HepG2 (cell line): ENCODE results near the gene TBC1D30. TPM values are rescaled to one million over a fixed set of nuclear protein-coding genes. Genes with fewer than 3 reads are reported as not detected.

Experiments
- CHCHD3 ChIP-seq: sonication (generic); formaldehyde crosslinking; IDR thresholded peaks from 2 replicates; pipeline ENCODE4 v1.8.0; 2022; ENCODE audit warnings: mild to moderate bottlenecking, missing genetic modification reagents, moderate library complexity
- SCMH1 ChIP-seq: sonication (generic); formaldehyde crosslinking; IDR thresholded peaks from 2 replicates; pipeline ENCODE4 v1.9.0; 2021; ENCODE audit warnings: missing genetic modification reagents, mild to moderate bottlenecking, borderline replicate concordance
- ZBED4 ChIP-seq: sonication (generic); formaldehyde crosslinking; IDR thresholded peaks from 2 replicates; pipeline ENCODE4 v1.4.0; 2020; ENCODE audit warnings: missing genetic modification reagents, borderline replicate concordance
- ZC3H13 ChIP-seq: sonication (generic); formaldehyde crosslinking; IDR thresholded peaks from 2 replicates; pipeline ENCODE4 v1.8.1; 2023; ENCODE audit warnings: mild to moderate bottlenecking, missing genetic modification reagents, moderate library complexity
- ZNF280D ChIP-seq: sonication (generic); formaldehyde crosslinking; IDR thresholded peaks from 2 replicates; pipeline ENCODE4 v1.5.1; 2020; ENCODE audit warnings: mild to moderate bottlenecking, missing genetic modification reagents
- ZNF512B ChIP-seq: sonication (generic); formaldehyde crosslinking; IDR thresholded peaks from 2 replicates; pipeline ENCODE4 v1.5.1; 2020; ENCODE audit warnings: missing genetic modification reagents, mild to moderate bottlenecking, borderline replicate concordance
- polyA plus RNA-seq, 8 experiments: library from polyadenylated mRNA; depleted of rRNA in 3 of 8; stranded (reverse) in 7 of 8; unstranded in 1 of 8; fragments of >200 nt; fragmentation: Illumina TruSeq in 4 of 8; extraction: Trizol in 4 of 8; gene quantifications; 2 replicates each; pipeline versions ENCODE4 v1.2.1 to v1.2.3, GENCODE V29; 2011 to 2016; ENCODE audit warnings: low read depth in 4 of 8, missing spikeins in 1 of 8, mixed read lengths in 1 of 8; ENCODE audit not compliant: insufficient read depth in 1 of 8
- total RNA-seq, 5 experiments: library from RNA; depleted of rRNA; stranded (reverse); fragments of >200 nt; fragmentation: Illumina TruSeq; extraction: Trizol; gene quantifications; 2 replicates each; pipeline ENCODE4 v1.2.3, GENCODE V29; 2016; ENCODE audit warnings: low read depth in 1 of 5

Gene TBC1D30
- total and polyA plus RNA-seq, 2 of the 13 experiments (the other 11 are each of a cell fraction or from before 2014, with no cell fraction given) = 0.42 to 0.67 TPM

- TF ChIP-seq ZBED4 (CRISPR knock-in tag) = no peak
- TF ChIP-seq SCMH1 = no peak
- TF ChIP-seq CHCHD3 = 0 out of 2 replicates have a peak, but pooled peaks have one; percentile 34
- TF ChIP-seq ZNF280D = no peak
- TF ChIP-seq ZNF512B = no peak
- no peak for TF ChIP-seq ZC3H13 (CRISPR knock-in tag)
Observed at GRCh38 chr12:64780531-64781279, 43.7 kb upstream of the TBC1D30 start (continued).
